ENCODE data around the gene C22orf42. TPM values are rescaled to one million over a fixed set of nuclear protein-coding genes. Genes with fewer than 3 reads are reported as not detected.

The C22orf42 gene, protein sequence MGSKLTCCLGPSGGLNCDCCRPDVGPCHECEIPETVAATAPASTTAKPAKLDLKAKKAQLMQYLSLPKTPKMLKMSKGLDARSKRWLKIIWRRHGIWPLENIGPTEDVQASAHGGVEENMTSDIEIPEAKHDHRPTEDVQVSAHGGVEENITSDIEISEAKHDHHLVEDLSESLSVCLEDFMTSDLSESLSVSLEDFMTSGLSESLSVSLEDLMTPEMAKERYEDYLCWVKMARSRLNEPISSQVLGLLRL
- not detected in 5 replicates for total RNA-seq (2022; extraction: Qiagen RNA extraction; ENCODE audit: low read depth)

DNA sequence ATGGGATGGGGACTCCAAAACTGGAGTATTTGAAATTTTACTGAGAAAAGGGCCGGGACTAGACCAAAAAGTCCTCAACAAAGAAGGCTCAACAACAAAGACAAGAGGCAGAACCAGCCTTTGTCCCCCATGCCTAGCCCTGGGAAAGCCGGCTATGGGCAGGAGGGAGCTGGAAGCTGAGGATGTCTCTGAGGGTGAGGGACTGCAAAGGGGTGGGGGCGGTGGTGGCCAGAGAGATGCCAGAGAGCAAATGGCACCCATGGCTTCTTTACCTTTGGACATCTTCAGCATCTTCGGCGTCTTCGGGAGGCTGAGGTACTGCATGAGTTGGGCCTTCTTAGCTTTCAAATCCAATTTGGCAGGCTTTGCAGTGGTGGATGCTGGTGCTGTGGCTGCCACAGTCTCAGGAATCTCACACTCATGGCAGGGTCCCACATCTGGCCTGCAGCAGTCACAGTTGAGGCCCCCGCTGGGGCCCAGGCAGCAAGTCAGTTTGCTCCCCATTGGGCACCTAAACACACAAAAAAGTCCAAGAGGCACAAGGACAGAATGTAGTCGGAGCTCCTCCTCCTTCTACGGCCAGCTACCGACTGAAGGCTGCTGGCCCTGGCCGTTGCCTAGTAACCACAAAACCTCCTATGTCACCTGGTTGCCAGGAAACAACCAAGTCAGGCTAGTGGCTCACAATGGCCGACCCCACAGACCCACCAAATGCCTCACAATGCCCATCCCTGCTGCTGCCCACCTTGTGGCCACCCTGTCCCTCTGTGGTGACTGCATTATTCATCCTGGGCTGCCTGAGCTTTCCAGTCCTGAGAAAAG is at the start of gene C22orf42:
TSS of gene C22orf42 (minus strand) at position 592 of the 822 bp plus-strand sequence. CDS start at position 504, 88 bp downstream.

GRCh38 chr22:32204856-32205722 is 46.0 kb upstream of the C22orf42 start, which contains the start of gene RFPL2:
Gene RFPL2, minus strand, starts transcription at chr22:32205073. Its CDS starts 2,622 bp downstream, at chr22:32202451.

Other genes with a start within 250 kb of the C22orf42 start
- 115 to 149 TPM (median 140 TPM) in 5 replicates for gene YWHAH, start 214.8 kb downstream of the C22orf42 start, total RNA-seq (2022; extraction: Qiagen RNA extraction; ENCODE audit: low read depth)
- 0.04 to 0.08 TPM in 2 of 5 replicates, not detected in the others for gene SLC5A1, start 116.0 kb downstream of the C22orf42 start, total RNA-seq (2022; extraction: Qiagen RNA extraction; ENCODE audit: low read depth)
- gene RFPL2, start 45.8 kb upstream of the C22orf42 start, total RNA-seq (2022; extraction: Qiagen RNA extraction; ENCODE audit: low read depth), result 0.10 to 0.20 TPM (median 0.19 TPM) in 4 of 5 replicates, not detected in the other
- gene SLC5A4, start 96.0 kb upstream of the C22orf42 start, total RNA-seq (2022; extraction: Qiagen RNA extraction; ENCODE audit: low read depth), result not detected in 5 replicates
- gene RFPL3, start 198.6 kb upstream of the C22orf42 start, total RNA-seq (2022; extraction: Qiagen RNA extraction; ENCODE audit: low read depth), result not detected in 5 replicates